GM18507 (cell line): ENCODE data around the gene MROH9.
"Not testable (repeated sequence)": the region's sequence is repeated elsewhere in the genome, so short reads cannot be mapped to it uniquely, and the experiment has no call there.

ENCODE experiments used
- DNase-seq: peaks from one replicate; pipeline ENCODE4 v3.0.0; 2011; ENCODE audit warnings: low read depth; ENCODE audit not compliant: insufficient read length; ENCODE audit errors: extremely low spot score
- FAIRE-seq: peaks from 2 replicates; lab custom pipeline; 2011; peaks lifted over from hg19 to GRCh38; lab: Jason Lieb, UNC

Gene MROH9

GRCh38 chr1:170935231-170935630, at the start of gene MROH9:
Gene MROH9, plus strand, starts transcription at chr1:170935534. Its CDS starts 10,023 bp downstream, at chr1:170945557.
- FAIRE-seq (no peak), DNase-seq (no peak)

GRCh38 chr1:170885551-170885950, 49.8 kb upstream of the MROH9 start:
- DNase-seq, result no peak
- FAIRE-seq, result no peak

- FAIRE-seq (no peak), DNase-seq (no peak)
These were observed 48.9 kb upstream of the MROH9 start for GRCh38 chr1:170886460-170886859.

GRCh38 chr1:170887726-170888125, 47.6 kb upstream of the MROH9 start:
- no peak for FAIRE-seq
- DNase-seq, result no peak

GRCh38 chr1:170891872-170892271, 43.5 kb upstream of the MROH9 start:
- no peak for FAIRE-seq
- DNase-seq, result no peak

- no peak for FAIRE-seq
- DNase-seq, result no peak
These were observed 41.6 kb upstream of the MROH9 start for GRCh38 chr1:170893655-170894297.

GRCh38 chr1:170903961-170904360, 31.4 kb upstream of the MROH9 start:
- DNase-seq, result no peak
- FAIRE-seq, result no peak

GRCh38 chr1:170908942-170909341, 26.4 kb upstream of the MROH9 start:
- no peak for FAIRE-seq
- DNase-seq, result no peak

GRCh38 chr1:170910273-170910672, 25.1 kb upstream of the MROH9 start:
- FAIRE-seq, result no peak
- no peak for DNase-seq

- DNase-seq (no peak), FAIRE-seq (no peak)
These were observed 18.0 kb upstream of the MROH9 start for GRCh38 chr1:170917373-170917772.

- FAIRE-seq, DNase-seq: not testable (repeated sequence)
These were observed 10.7 kb upstream of the MROH9 start for GRCh38 chr1:170924656-170925055.

- DNase-seq, result no peak
- FAIRE-seq, result no peak
These were observed 7.1 kb upstream of the MROH9 start for GRCh38 chr1:170927955-170928840.

- FAIRE-seq, result no peak
- DNase-seq, result no peak
These were observed 5.9 kb upstream of the MROH9 start for GRCh38 chr1:170929412-170929834.

- peak; percentile 15 for DNase-seq
- peak; percentile 89 for FAIRE-seq
These were observed 5.3 kb upstream of the MROH9 start for GRCh38 chr1:170929835-170930554.

GRCh38 chr1:170931650-170932049, 3.7 kb upstream of the MROH9 start:
- FAIRE-seq, result no peak
- no peak for DNase-seq

- peak; percentile 62 for FAIRE-seq
- DNase-seq, result no peak
These were observed 3.1 kb upstream of the MROH9 start for GRCh38 chr1:170932236-170932635.

GRCh38 chr1:170938281-170938680, 2.9 kb downstream of the MROH9 start:
- FAIRE-seq, result no peak
- no peak for DNase-seq

- FAIRE-seq (no peak), DNase-seq (no peak)
These were observed 4.1 kb downstream of the MROH9 start for GRCh38 chr1:170939476-170939875.

- DNase-seq, FAIRE-seq: not testable (repeated sequence)
These were observed 16.4 kb downstream of the MROH9 start for GRCh38 chr1:170951744-170952143.

GRCh38 chr1:170959385-170959784, 24.1 kb downstream of the MROH9 start:
- DNase-seq, result no peak
- no peak for FAIRE-seq
